Measurements from ENCODE around the gene KRT38.
"Not testable (repeated sequence)": the region's sequence is repeated elsewhere in the genome, so short reads cannot be mapped to it uniquely, and the experiment has no call there.

Gene KRT38

GRCh38 chr17:41448506-41448905, 7.7 kb upstream of the KRT38 start:
- TF ChIP-seq ZNF274 (IDR thresholded peaks at IDR 0.05; ENCODE audit: low read depth, low read length) = no peak
- no peak overlapping the region for H3K4me3 ChIP-seq (ENCODE audit: low read length)

- TF ChIP-seq ZNF274 (IDR thresholded peaks at IDR 0.05; ENCODE audit: low read depth, low read length) = no peak
- no peak overlapping the region for H3K4me3 ChIP-seq (ENCODE audit: low read length)
These were observed 6.0 kb upstream of the KRT38 start for GRCh38 chr17:41446806-41447205.

- no peak overlapping the region for H3K4me3 ChIP-seq (ENCODE audit: low read length)
- no peak for TF ChIP-seq ZNF274 (IDR thresholded peaks at IDR 0.05; ENCODE audit: low read depth, low read length)
These were observed 3.9 kb upstream of the KRT38 start for GRCh38 chr17:41444640-41445039.

GRCh38 chr17:41444186-41444585, 3.4 kb upstream of the KRT38 start:
- H3K4me3 ChIP-seq (ENCODE audit: low read length) = no peak overlapping the region
- TF ChIP-seq ZNF274 (IDR thresholded peaks at IDR 0.05; ENCODE audit: low read depth, low read length) = no peak

- no peak overlapping the region for H3K4me3 ChIP-seq (ENCODE audit: low read length)
- TF ChIP-seq ZNF274 (IDR thresholded peaks at IDR 0.05; ENCODE audit: low read depth, low read length) = no peak
These were observed 2.0 kb upstream of the KRT38 start for GRCh38 chr17:41442739-41443138.

GRCh38 chr17:41439375-41439774, 1.4 kb downstream of the KRT38 start:
- H3K4me3 ChIP-seq (ENCODE audit: low read length) = no peak overlapping the region
- no peak for TF ChIP-seq ZNF274 (IDR thresholded peaks at IDR 0.05; ENCODE audit: low read depth, low read length)

GRCh38 chr17:41437769-41438168, 3.0 kb downstream of the KRT38 start:
- no peak overlapping the region for H3K4me3 ChIP-seq (ENCODE audit: low read length)
- no peak for TF ChIP-seq ZNF274 (IDR thresholded peaks at IDR 0.05; ENCODE audit: low read depth, low read length)

GRCh38 chr17:41437254-41437653, 3.5 kb downstream of the KRT38 start:
- no peak overlapping the region for H3K4me3 ChIP-seq (ENCODE audit: low read length)
- no peak for TF ChIP-seq ZNF274 (IDR thresholded peaks at IDR 0.05; ENCODE audit: low read depth, low read length)

- H3K4me3 ChIP-seq (ENCODE audit: low read length) = no peak overlapping the region
- no peak for TF ChIP-seq ZNF274 (IDR thresholded peaks at IDR 0.05; ENCODE audit: low read depth, low read length)
These were observed 6.4 kb downstream of the KRT38 start for GRCh38 chr17:41434415-41434814.

GRCh38 chr17:41434005-41434404, 6.8 kb downstream of the KRT38 start:
- no peak for TF ChIP-seq ZNF274 (IDR thresholded peaks at IDR 0.05; ENCODE audit: low read depth, low read length)
- H3K4me3 ChIP-seq (ENCODE audit: low read length) = no peak overlapping the region

GRCh38 chr17:41433586-41433985, 7.2 kb downstream of the KRT38 start:
- no peak overlapping the region for H3K4me3 ChIP-seq (ENCODE audit: low read length)
- TF ChIP-seq ZNF274 (IDR thresholded peaks at IDR 0.05; ENCODE audit: low read depth, low read length) = no peak

- H3K4me3 ChIP-seq (ENCODE audit: low read length) = not testable (repeated sequence)
These were observed 10.4 kb downstream of the KRT38 start for GRCh38 chr17:41430376-41430775.

GRCh38 chr17:41429667-41430066, 11.1 kb downstream of the KRT38 start:
- H3K4me3 ChIP-seq (ENCODE audit: low read length) = no peak overlapping the region
- TF ChIP-seq ZNF274 (IDR thresholded peaks at IDR 0.05; ENCODE audit: low read depth, low read length) = no peak

- no peak overlapping the region for H3K4me3 ChIP-seq (ENCODE audit: low read length)
- TF ChIP-seq ZNF274 (IDR thresholded peaks at IDR 0.05; ENCODE audit: low read depth, low read length) = no peak
These were observed 12.0 kb downstream of the KRT38 start for GRCh38 chr17:41428591-41429291.

GRCh38 chr17:41424111-41424635, 16.6 kb downstream of the KRT38 start, which contains the start of gene KRT37:
Gene KRT37, minus strand, starts transcription at chr17:41424585. Its CDS starts 62 bp downstream, at chr17:41424523.
- TF ChIP-seq ZNF274 (IDR thresholded peaks at IDR 0.05; ENCODE audit: low read depth, low read length) = no peak
- no peak within 1 kb of the TSS for H3K4me3 ChIP-seq (ENCODE audit: low read length)

- H3K4me3 ChIP-seq (ENCODE audit: low read length) = not testable (repeated sequence)
These were observed 18.2 kb downstream of the KRT38 start for GRCh38 chr17:41422586-41422985.

Measured in GM08714 (cell line).